Measurements from ENCODE around the gene R3HDM1. TPM values are rescaled to one million over a fixed set of nuclear protein-coding genes. Genes with fewer than 3 reads are reported as not detected.

R3HDM1 gene
- total and polyA plus RNA-seq, 2 experiments from 2014 or later, result 9.2 to 18.9 TPM

DNA sequence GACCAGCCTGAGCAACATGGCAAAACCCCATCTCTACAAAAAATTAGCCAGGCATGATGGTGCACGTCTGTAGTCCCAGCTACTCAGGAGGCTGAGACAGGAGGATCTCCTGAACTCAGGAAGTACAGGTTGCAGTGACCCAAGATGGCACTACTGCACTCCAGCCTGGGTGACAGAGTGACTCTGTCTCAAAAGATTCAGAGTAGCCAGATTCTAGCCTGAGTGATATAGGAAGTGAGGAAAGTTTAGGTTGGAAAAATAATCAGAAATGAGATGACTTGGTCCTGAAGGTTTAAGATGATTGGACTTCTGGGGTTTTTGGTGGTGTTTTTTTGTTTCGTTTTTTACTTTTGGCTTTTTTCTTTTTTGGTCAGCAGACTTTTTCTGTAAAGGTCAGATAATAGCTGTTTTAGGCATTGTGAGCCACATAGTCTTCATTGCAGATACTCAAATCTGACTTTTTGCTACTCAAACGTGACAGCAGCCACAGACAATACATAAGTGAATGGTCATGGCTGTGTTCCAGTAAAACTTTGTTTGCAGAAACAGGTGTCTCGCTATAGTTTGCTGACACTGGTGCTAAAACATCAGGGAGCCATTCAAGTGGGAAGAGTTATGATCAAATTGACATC, 106.3 kb downstream of the R3HDM1 start:
- Histone ChIP-seq H3K4me3 (no peak overlapping the region), H3F3A (ENCODE audit: insufficient read depth) (no peaks in the 10 kb centered on the region)
- in situ Hi-C loops (cut with MboI), result no loop called here

DNA sequence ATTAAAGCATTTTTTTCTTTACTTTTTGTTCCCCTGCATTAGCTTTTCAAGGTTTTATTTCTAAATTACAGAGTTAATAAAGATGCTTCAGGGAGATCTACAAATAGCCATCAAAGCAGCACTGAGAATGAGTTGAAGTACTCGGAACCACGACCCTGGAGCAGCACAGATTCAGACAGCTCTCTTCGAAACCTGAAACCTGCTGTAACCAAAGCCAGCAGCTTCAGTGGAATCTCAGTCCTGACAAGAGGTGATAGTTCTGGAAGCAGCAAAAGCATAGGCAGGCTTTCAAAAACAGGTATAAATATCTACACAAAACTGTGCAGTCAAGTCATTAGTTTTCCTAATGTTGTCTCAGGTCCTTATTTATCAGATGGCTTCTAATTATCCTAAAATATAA, 107.5 kb downstream of the R3HDM1 start:
- Histone ChIP-seq H3K36me3 (ENCODE audit: low read depth) (peaks cover 33% of the 10 kb centered on the region), H3K9me2 (ENCODE audit: insufficient read depth) (no peaks in the 10 kb centered on the region), H3K4me3 (no peak overlapping the region), H3K9me3 (ENCODE audit: low read depth) (no peaks in the 10 kb centered on the region), H3K27me3 (replicated peaks; ENCODE audit: insufficient read depth) (no peaks in the 10 kb centered on the region), H4K20me1 (ENCODE audit: insufficient read depth) (no peaks in the 10 kb centered on the region), H2AFZ (no peak overlapping the region), H3F3A (ENCODE audit: insufficient read depth) (no peaks in the 10 kb centered on the region), H3K27ac (no peak overlapping the region), H3K79me2 (ENCODE audit: insufficient read depth) (no peaks in the 10 kb centered on the region), H3K9ac (no peak overlapping the region), H3K4me2 (ENCODE audit: unreplicated experiment) (no peak overlapping the region), H3K4me1 (ENCODE audit: insufficient read depth) (no peaks in the 10 kb centered on the region)
- no peak for DNase-seq
- no peak for TF ChIP-seq EZH2 (IDR thresholded peaks at IDR 0.05; ENCODE audit: insufficient read depth, poor library complexity, severe bottlenecking)
- no peak for TF ChIP-seq EZH2phosphoT487 (IDR thresholded peaks at IDR 0.05; ENCODE audit: insufficient read depth, low read depth)
- 48 to 53% methylated on average over 3 of the region's 3 CpGs for WGBS, 2 experiments (ENCODE audit: low coverage in 1 of 2, low lambda C conversion rate in 2 of 2, missing lambda C conversion rate in 2 of 2)
- in situ Hi-C loops (cut with MboI), result no loop called here

More for the DNA sequence above, 106.3 kb downstream of the R3HDM1 start:
- H3K4me1 ChIP-seq (ENCODE audit: insufficient read depth), result no peaks in the 10 kb centered on the region
- peaks cover 33% of the 10 kb centered on the region for H3K36me3 ChIP-seq (ENCODE audit: low read depth)
- H4K20me1 ChIP-seq (ENCODE audit: insufficient read depth), result no peaks in the 10 kb centered on the region
- H3K27me3 ChIP-seq (replicated peaks; ENCODE audit: insufficient read depth), result no peaks in the 10 kb centered on the region
- H3K79me2 ChIP-seq (ENCODE audit: insufficient read depth), result no peaks in the 10 kb centered on the region
- no peak for DNase-seq
- H2AFZ ChIP-seq, result no peak overlapping the region
- H3K27ac ChIP-seq, result no peak overlapping the region
- no peaks in the 10 kb centered on the region for H3K9me2 ChIP-seq (ENCODE audit: insufficient read depth)
- TF ChIP-seq EZH2 (IDR thresholded peaks at IDR 0.05; ENCODE audit: insufficient read depth, poor library complexity, severe bottlenecking), result no peak
- no peak for TF ChIP-seq EZH2phosphoT487 (IDR thresholded peaks at IDR 0.05; ENCODE audit: insufficient read depth, low read depth)
- 96 to 98% methylated on average over 4 of the region's 4 CpGs for WGBS, 2 experiments (ENCODE audit: low coverage in 1 of 2, low lambda C conversion rate in 2 of 2, missing lambda C conversion rate in 2 of 2)
- no peak overlapping the region for H3K4me2 ChIP-seq (ENCODE audit: unreplicated experiment)
- no peak overlapping the region for H3K9ac ChIP-seq
- no peaks in the 10 kb centered on the region for H3K9me3 ChIP-seq (ENCODE audit: low read depth)

- Histone ChIP-seq H3K27me3 (replicated peaks; ENCODE audit: insufficient read depth) (no peaks in the 10 kb centered on the region), H3K9me2 (ENCODE audit: insufficient read depth) (no peaks in the 10 kb centered on the region), H3K9me3 (ENCODE audit: low read depth) (no peaks in the 10 kb centered on the region), H4K20me1 (ENCODE audit: insufficient read depth) (no peaks in the 10 kb centered on the region), H3K79me2 (ENCODE audit: insufficient read depth) (no peaks in the 10 kb centered on the region), H3K9ac (no peak overlapping the region), H3K27ac (no peak overlapping the region), H3K4me3 (no peak overlapping the region), H3K4me1 (ENCODE audit: insufficient read depth) (no peaks in the 10 kb centered on the region), H3K4me2 (ENCODE audit: unreplicated experiment) (no peak overlapping the region), H3K36me3 (ENCODE audit: low read depth) (peaks cover 24% of the 10 kb centered on the region), H3F3A (ENCODE audit: insufficient read depth) (no peaks in the 10 kb centered on the region), H2AFZ (no peak overlapping the region)
- TF ChIP-seq EZH2phosphoT487 (IDR thresholded peaks at IDR 0.05; ENCODE audit: insufficient read depth, low read depth), result no peak
- no peak for TF ChIP-seq EZH2 (IDR thresholded peaks at IDR 0.05; ENCODE audit: insufficient read depth, poor library complexity, severe bottlenecking)
- 84 to 86% methylated on average over 7 of the region's 7 CpGs for WGBS, 2 experiments (ENCODE audit: low coverage in 1 of 2, low lambda C conversion rate in 2 of 2, missing lambda C conversion rate in 2 of 2)
- in situ Hi-C loops (cut with MboI), result no loop called here
- no peak for DNase-seq
Observed at GRCh38 chr2:135641156-135642068, 110.1 kb downstream of the R3HDM1 start.

- Histone ChIP-seq H3K4me2 (ENCODE audit: unreplicated experiment) (no peak overlapping the region), H3K9me2 (ENCODE audit: insufficient read depth) (no peaks in the 10 kb centered on the region), H3K79me2 (ENCODE audit: insufficient read depth) (no peaks in the 10 kb centered on the region), H4K20me1 (ENCODE audit: insufficient read depth) (no peaks in the 10 kb centered on the region), H3K4me1 (ENCODE audit: insufficient read depth) (no peaks in the 10 kb centered on the region), H3F3A (ENCODE audit: insufficient read depth) (no peaks in the 10 kb centered on the region), H2AFZ (no peak overlapping the region), H3K9ac (no peak overlapping the region), H3K36me3 (ENCODE audit: low read depth) (0 out of 2 replicates have a peak, but pooled peaks cover 8% of the 10 kb centered on the region), H3K9me3 (ENCODE audit: low read depth) (no peaks in the 10 kb centered on the region), H3K27me3 (replicated peaks; ENCODE audit: insufficient read depth) (no peaks in the 10 kb centered on the region), H3K27ac (no peak overlapping the region), H3K4me3 (no peak overlapping the region)
- WGBS, 2 experiments (ENCODE audit: low coverage in 1 of 2, low lambda C conversion rate in 2 of 2, missing lambda C conversion rate in 2 of 2), result 89 to 93% methylated on average over 2 of the region's 2 CpGs
- no peak for DNase-seq
- in situ Hi-C loops (cut with MboI), result no loop called here
- TF ChIP-seq EZH2 (IDR thresholded peaks at IDR 0.05; ENCODE audit: insufficient read depth, poor library complexity, severe bottlenecking), result no peak
- no peak for TF ChIP-seq EZH2phosphoT487 (IDR thresholded peaks at IDR 0.05; ENCODE audit: insufficient read depth, low read depth)
Observed at GRCh38 chr2:135647836-135648579, 116.7 kb downstream of the R3HDM1 start.

Measured in GM23248 (cell line).